ENCODE measurements around the gene RDM1.

DNA sequence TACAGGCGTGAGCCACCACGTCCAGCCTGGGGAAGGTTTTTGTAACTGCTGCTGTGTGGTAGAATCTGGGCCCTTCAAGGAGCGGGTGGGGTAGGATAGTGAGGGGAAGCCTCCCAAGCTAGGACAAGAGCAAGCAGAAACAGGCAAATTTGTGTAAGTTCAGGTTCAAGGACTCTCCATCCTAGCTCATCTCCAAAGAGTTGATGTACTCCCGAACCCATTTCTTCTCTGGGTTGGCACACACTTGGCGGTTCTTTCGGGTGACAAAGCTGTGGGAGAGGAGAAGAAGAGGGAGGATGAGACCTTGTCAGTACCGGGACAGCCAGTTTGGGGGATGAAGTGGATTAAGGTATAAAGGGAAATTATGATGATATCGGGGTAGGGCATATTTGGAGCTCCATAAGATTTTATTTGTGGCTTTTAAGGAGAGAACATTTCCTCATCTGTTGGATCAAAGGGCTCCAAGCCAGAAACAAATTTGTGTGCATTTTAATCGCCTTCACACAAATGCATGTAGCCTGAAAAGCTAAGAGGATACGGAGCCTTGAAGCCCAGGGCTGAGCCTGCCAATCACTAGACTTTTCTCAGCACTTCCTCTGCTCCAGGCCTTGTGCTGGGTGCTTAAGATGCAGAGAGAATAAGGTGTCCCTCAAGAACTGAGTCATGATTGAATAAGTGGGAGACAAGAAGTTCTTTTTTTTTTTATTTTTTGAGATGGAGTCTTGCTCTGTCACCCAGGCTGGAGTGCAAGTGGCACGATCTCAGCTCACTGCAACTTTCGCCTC lies 58.2 kb downstream of the RDM1 start:
- TF ChIP-seq TAF1 (IDR thresholded peaks at IDR 0.05; ENCODE audit: low read depth) (no peak), RAD21 (IDR thresholded peaks at IDR 0.05; ENCODE audit: low read depth) (no peak), ZBTB7A (IDR thresholded peaks at IDR 0.05; ENCODE audit: low read depth) (no peak)

Measured in Ishikawa (cell line).